Keratinocyte (primary cell): ENCODE measurements around the gene CDX2. TPM values are rescaled to one million over a fixed set of nuclear protein-coding genes. Genes with fewer than 3 reads are reported as not detected.
"Not testable (repeated sequence)": the region's sequence is repeated elsewhere in the genome, so short reads cannot be mapped to it uniquely, and the experiment has no call there.

Experiments used
- DNase-seq: peaks from one replicate; pipeline ENCODE4 v3.0.0-alpha.2; 2011; ENCODE audit warnings: low read depth, missing footprints, low spot score
- FAIRE-seq: peaks from 2 replicates; lab custom pipeline; 2011; peaks lifted over from hg19 to GRCh38; lab: Jason Lieb, UNC
- H2AFZ ChIP-seq: 2 replicates; pipeline ENCODE4 v1.6.0; 2012; ENCODE audit warnings: low read length, control low read depth, inconsistent platforms; ENCODE audit not compliant: control insufficient read depth
- H3K27ac ChIP-seq: 2 replicates; pipeline ENCODE4 v1.5.1; 2011; ENCODE audit warnings: low read length; ENCODE audit not compliant: control insufficient read depth, insufficient read depth
- H3K27me3 ChIP-seq: 3 replicates; pipeline ENCODE4 v1.6.0; 2011; ENCODE audit warnings: low read length; ENCODE audit not compliant: control insufficient read depth, insufficient read depth; ENCODE audit errors: extremely low read depth
- H3K36me3 ChIP-seq, 2 experiments: 2 replicates in 1 of 2; 3 replicates in 1 of 2; pipeline ENCODE4 v1.5.1; 2011; ENCODE audit warnings: low read length in 2 of 2, mild to moderate bottlenecking in 1 of 2; ENCODE audit not compliant: control insufficient read depth in 2 of 2, insufficient read depth in 2 of 2; ENCODE audit errors: extremely low read depth in 1 of 2
- H3K4me1 ChIP-seq: 3 replicates; pipeline ENCODE4 v1.5.1; 2011; ENCODE audit warnings: low read length; ENCODE audit not compliant: control insufficient read depth, insufficient read depth; ENCODE audit errors: extremely low read depth
- H3K4me2 ChIP-seq: 3 replicates; pipeline ENCODE4 v1.6.0; 2011; ENCODE audit warnings: low read depth, low read length; ENCODE audit not compliant: control insufficient read depth, insufficient read depth; ENCODE audit errors: extremely low read depth
- H3K4me3 ChIP-seq, 3 experiments: fragments of 200-600 bp in 1 of 3; sonication (generic) in 1 of 3; 2 replicates in 2 of 3; 3 replicates in 1 of 3; pipeline ENCODE4 v1.5.1; 2011 to 2016; ENCODE audit warnings: low read length in 3 of 3, mild to moderate bottlenecking in 3 of 3, control low read depth in 2 of 3, inconsistent platforms in 1 of 3, low read depth in 1 of 3, mixed read lengths in 1 of 3, mixed run types in 1 of 3, moderate library complexity in 1 of 3; ENCODE audit not compliant: control insufficient read depth in 2 of 3, insufficient read depth in 2 of 3; ENCODE audit errors: extremely low read depth in 1 of 3
- H3K79me2 ChIP-seq: 2 replicates; pipeline ENCODE4 v1.6.0; 2012; ENCODE audit warnings: low read length; ENCODE audit not compliant: control insufficient read depth, insufficient read depth
- H3K9ac ChIP-seq: 3 replicates; pipeline ENCODE4 v1.6.0; 2011; ENCODE audit warnings: low read length; ENCODE audit not compliant: control insufficient read depth, insufficient read depth; ENCODE audit errors: extremely low read depth
- H3K9me1 ChIP-seq: 3 replicates; pipeline ENCODE4 v1.6.0; 2011; ENCODE audit warnings: low read length; ENCODE audit not compliant: control insufficient read depth, insufficient read depth; ENCODE audit errors: extremely low read depth
- H3K9me3 ChIP-seq: 2 replicates; pipeline ENCODE4 v1.5.1; 2012; ENCODE audit warnings: low read depth, low read length; ENCODE audit not compliant: control insufficient read depth
- H4K20me1 ChIP-seq: 3 replicates; pipeline ENCODE4 v1.6.0; 2011; ENCODE audit warnings: low read length; ENCODE audit not compliant: control insufficient read depth, insufficient read depth; ENCODE audit errors: extremely low read depth
- CTCF ChIP-seq, 3 experiments: IDR thresholded peaks in 1 of 3; conservative IDR thresholded peaks in 1 of 3; optimal IDR thresholded peaks in 1 of 3; 2 replicates in 2 of 3; 3 replicates in 1 of 3; pipeline versions ENCODE3 to v1.5.1; 2011; ENCODE audit warnings: low read length in 3 of 3, mild to moderate bottlenecking in 3 of 3, moderate library complexity in 2 of 3, control low read depth in 1 of 3, inconsistent platforms in 1 of 3; ENCODE audit not compliant: insufficient read depth in 2 of 3; ENCODE audit errors: extremely low read depth in 1 of 3
- EZH2 ChIP-seq: IDR thresholded peaks from one replicate; pipeline ENCODE4 v1.6.1; 2012; ENCODE audit warnings: inconsistent platforms, mild to moderate bottlenecking, low read length, moderate library complexity
- dilution Hi-C: fragments of 300-500 bp; cut with MboI; formaldehyde crosslinking; loops from one replicate; pipeline ENCODE4 v1.7.0; 2020; ENCODE audit warnings: low sequenced_read_pairs; ENCODE audit not compliant: extremely low pct_ligation_motif_present
- polyA plus RNA-seq, 5 experiments: library from polyadenylated mRNA; depleted of rRNA in 3 of 5; stranded (reverse) in 3 of 5; stranded (forward) in 1 of 5; unstranded in 1 of 5; fragments of >200 nt; gene quantifications; 1 replicate in 1 of 5; 2 replicates in 3 of 5; 3 replicates in 1 of 5; pipeline versions ENCODE4 v1.2.1 to v1.2.3, GENCODE V29; 2011 to 2012; ENCODE audit warnings: missing spikeins in 2 of 5, low read depth in 1 of 5, low replicate concordance in 1 of 5

Gene CDX2
- polyA plus RNA-seq, 1 donor (not counting 4 experiments of a cell fraction or from before 2014, with no cell fraction given), result not detected

GRCh38 chr13:28012383-28012782 lies 43.3 kb upstream of the CDX2 start:
- Histone ChIP-seq H3K27me3 (no peaks in the 10 kb centered on the region), H3K27ac (no peak overlapping the region), H2AFZ (no peak overlapping the region), H3K9me3 (no peaks in the 10 kb centered on the region), H3K36me3 (no peaks in the 10 kb centered on the region), H3K79me2 (no peaks in the 10 kb centered on the region), H3K4me1 (peaks cover 5% of the 10 kb centered on the region), H4K20me1 (no peaks in the 10 kb centered on the region), H3K9ac (no peak overlapping the region), H3K9me1 (no peaks in the 10 kb centered on the region), H3K4me3 (no peak overlapping the region), H3K4me2 (no peak overlapping the region)
- dilution Hi-C loops, result no loop called here
- TF ChIP-seq EZH2 (no peak), CTCF (optimal IDR thresholded peaks at IDR 0.05 in 1 of 3, IDR thresholded peaks at IDR 0.05 in 1 of 3, conservative IDR thresholded peaks at IDR 0.05 in 1 of 3; ENCODE audit: extremely low read depth in 1 of 3, insufficient read depth in 2 of 3, low read length in 3 of 3) (no peak)
- FAIRE-seq (no peak), DNase-seq (no peak)

- no peak overlapping the region for H2AFZ ChIP-seq
- no peak overlapping the region for H3K4me3 ChIP-seq
- no peaks in the 10 kb centered on the region for H4K20me1 ChIP-seq
- no peaks in the 10 kb centered on the region for H3K27me3 ChIP-seq
- no peaks in the 10 kb centered on the region for H3K9me3 ChIP-seq
- H3K4me2 ChIP-seq, result no peak overlapping the region
- no peaks in the 10 kb centered on the region for H3K36me3 ChIP-seq
- FAIRE-seq (no peak), DNase-seq (no peak)
- dilution Hi-C loops, result no loop called here
- peaks cover 5% of the 10 kb centered on the region for H3K4me1 ChIP-seq
- no peaks in the 10 kb centered on the region for H3K79me2 ChIP-seq
- H3K9me1 ChIP-seq, result no peaks in the 10 kb centered on the region
- H3K27ac ChIP-seq, result no peak overlapping the region
- TF ChIP-seq EZH2 (no peak), CTCF (optimal IDR thresholded peaks at IDR 0.05 in 1 of 3, IDR thresholded peaks at IDR 0.05 in 1 of 3, conservative IDR thresholded peaks at IDR 0.05 in 1 of 3; ENCODE audit: extremely low read depth in 1 of 3, insufficient read depth in 2 of 3, low read length in 3 of 3) (no peak)
- H3K9ac ChIP-seq, result no peak overlapping the region
Observed at GRCh38 chr13:28010046-28010445, 40.9 kb upstream of the CDX2 start.

DNA sequence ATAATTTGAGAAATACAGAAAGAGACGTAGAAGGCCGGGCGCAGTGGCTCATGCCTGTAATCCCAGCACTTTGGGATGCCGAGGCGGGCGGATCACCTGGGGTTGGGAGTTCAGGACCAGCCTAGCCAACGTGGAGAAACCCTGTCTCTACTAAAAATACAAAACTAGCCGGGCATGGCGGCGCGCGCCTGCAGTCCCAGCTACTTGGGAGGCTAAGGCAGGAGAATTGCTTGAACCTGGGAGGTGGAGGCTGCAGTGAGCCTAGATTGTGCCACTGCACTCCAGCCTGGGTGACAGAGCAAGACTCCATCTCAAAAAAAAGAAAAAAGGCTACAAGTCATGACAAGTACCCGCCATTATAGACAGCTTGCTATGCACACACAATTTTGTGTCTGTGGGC lies 35.9 kb upstream of the CDX2 start:
- H3K9ac ChIP-seq, dilution Hi-C loops, H3K36me3 ChIP-seq, H3K4me1 ChIP-seq, H3K9me3 ChIP-seq, H3K9me1 ChIP-seq, H3K79me2 ChIP-seq, H3K27me3 ChIP-seq, H4K20me1 ChIP-seq, H3K4me3 ChIP-seq, H3K4me2 ChIP-seq, H2AFZ ChIP-seq, DNase-seq, FAIRE-seq, H3K27ac ChIP-seq: not testable (repeated sequence)
